K562 (cell line): ENCODE measurements around the gene ARMH1. TPM values are rescaled to one million over a fixed set of nuclear protein-coding genes. Genes with fewer than 3 reads are reported as not detected.

Experiments
- ARID4B ChIP-seq: sonication (generic); formaldehyde crosslinking; IDR thresholded peaks from 2 replicates; pipeline ENCODE4 v1.8.0; 2022; ENCODE audit warnings: mild to moderate bottlenecking, missing genetic modification reagents
- CBFB ChIP-seq: sonication (generic); formaldehyde crosslinking; IDR thresholded peaks from 2 replicates; pipeline ENCODE4 v1.4.0; 2020; ENCODE audit warnings: mild to moderate bottlenecking, missing genetic modification reagents
- EP400 ChIP-seq: fragments of 450-650 bp; IDR thresholded peaks from 2 replicates; pipeline ENCODE4 v1.6.1; 2017; ENCODE audit warnings: antibody characterized with exemption, mild to moderate bottlenecking, moderate library complexity
- EZH2 ChIP-seq: IDR thresholded peaks from 2 replicates; pipeline ENCODE4 v1.6.1; 2012; ENCODE audit warnings: low read depth, mild to moderate bottlenecking, inconsistent platforms, low read length, borderline replicate concordance
- GTF2E2 ChIP-seq: fragments of 200-800 bp; sonication (Bioruptor generic); IDR thresholded peaks from 2 replicates; pipeline ENCODE4 v1.6.1; 2016; ENCODE audit warnings: missing genetic modification characterization, missing compliant biosample characterization
- KLF1 ChIP-seq: fragments of 450-650 bp; IDR thresholded peaks from 2 replicates; pipeline ENCODE4 v1.6.1; 2016; ENCODE audit warnings: missing genetic modification characterization, missing compliant biosample characterization
- OTX1 ChIP-seq: fragments of 450-650 bp; formaldehyde crosslinking; IDR thresholded peaks from 2 replicates; pipeline ENCODE4 v1.4.0; 2022; ENCODE audit warnings: mild to moderate bottlenecking
- RB1 ChIP-seq: fragments of 450-650 bp; IDR thresholded peaks from 2 replicates; pipeline ENCODE4 v1.6.1; 2017; ENCODE audit warnings: low read depth, mild to moderate bottlenecking
- RBBP5 ChIP-seq: fragments of 200-600 bp; sonication (generic); IDR thresholded peaks from 2 replicates; pipeline ENCODE4 v1.6.1; 2012; ENCODE audit warnings: borderline replicate concordance, mild to moderate bottlenecking, low read length, control low read depth, inconsistent platforms; ENCODE audit not compliant: insufficient read depth, poor library complexity, severe bottlenecking
- RBFOX2 ChIP-seq: fragments of 200-400 bp; formaldehyde crosslinking; IDR thresholded peaks from 2 replicates; pipeline ENCODE4 v1.6.1; 2017; ENCODE audit warnings: low read depth, mild to moderate bottlenecking, low read length, moderate library complexity
- RFX5 ChIP-seq: IDR thresholded peaks from 2 replicates; pipeline ENCODE4 v1.6.1; 2011; ENCODE audit warnings: low read depth, mild to moderate bottlenecking, improper control_type of control experiment, low read length
- RUNX1 ChIP-seq: sonication (generic); IDR thresholded peaks from 2 replicates; pipeline ENCODE4 v1.6.1; 2016; ENCODE audit warnings: antibody characterized with exemption, low read depth
- SREBF2 ChIP-seq: sonication (generic); formaldehyde crosslinking; IDR thresholded peaks from 2 replicates; pipeline ENCODE4 v1.4.0; 2020; ENCODE audit warnings: mild to moderate bottlenecking, missing genetic modification reagents
- TCFL5 ChIP-seq: fragments of 250-450 bp; sonication (Bioruptor Pico); conservative IDR thresholded peaks from 2 replicates; pipeline ENCODE4 v1.6.1; 2021; ENCODE audit warnings: mild to moderate bottlenecking, moderate library complexity, matching md5 sums
- ZBTB1 ChIP-seq: sonication (generic); formaldehyde crosslinking; IDR thresholded peaks from 2 replicates; pipeline ENCODE4 v1.8.1; 2023; ENCODE audit warnings: missing genetic modification reagents, low read depth, mild to moderate bottlenecking, borderline replicate concordance
- ZFPM2 ChIP-seq: fragments of 250-450 bp; sonication (Bioruptor Pico); IDR thresholded peaks from 2 replicates; pipeline ENCODE4 v1.5.1; 2022; ENCODE audit warnings: mild to moderate bottlenecking
- ZNF184 ChIP-seq: sonication (generic); formaldehyde crosslinking; IDR thresholded peaks from 2 replicates; pipeline ENCODE4 v1.5.0; 2020; ENCODE audit warnings: missing genetic modification reagents
- ZNF354B ChIP-seq: fragments of 250-450 bp; sonication (Bioruptor Pico); IDR thresholded peaks from 2 replicates; pipeline ENCODE4 v1.4.0; 2020
- ZNF780A ChIP-seq: fragments of 250-450 bp; sonication (Bioruptor Pico); IDR thresholded peaks from 2 replicates; pipeline ENCODE4 v1.5.0; 2021; ENCODE audit warnings: mild to moderate bottlenecking
- ZNF79 ChIP-seq: fragments of 250-450 bp; sonication (Bioruptor Pico); IDR thresholded peaks from 2 replicates; pipeline ENCODE4 v1.4.0; 2020; ENCODE audit warnings: low read depth, mild to moderate bottlenecking, moderate library complexity
- polyA plus RNA-seq, 8 experiments: library from polyadenylated mRNA; depleted of rRNA in 4 of 8; stranded (reverse) in 5 of 8; unstranded in 3 of 8; fragments of >200 nt; fragmentation: Nextera tagmentation in 2 of 8; fragmentation: Illumina TruSeq in 1 of 8; extraction: Ambion mirVana in 2 of 8; extraction: Trizol in 1 of 8; gene quantifications; 2 replicates each; pipeline versions ENCODE4 v1.2.1 to v1.2.3, GENCODE V29; 2011 to 2014; ENCODE audit warnings: inconsistent platforms in 1 of 8, missing spikeins in 1 of 8
- total RNA-seq, 7 experiments: library from RNA; depleted of rRNA in 6 of 7; stranded (reverse); fragments of >200 nt in 6 of 7; fragmentation: Illumina TruSeq in 2 of 7; extraction: Trizol in 2 of 7; gene quantifications; 2 replicates each; pipeline versions ENCODE4 v1.2.1 to v1.2.3, GENCODE V29; 2011 to 2021; ENCODE audit warnings: low replicate concordance in 1 of 7
- TF ChIP-seq, protein P1 (sequence below): sonication (generic); formaldehyde crosslinking; IDR thresholded peaks from 2 replicates; pipeline ENCODE4 v1.8.0; 2022; ENCODE audit warnings: mild to moderate bottlenecking, missing genetic modification reagents
- TF ChIP-seq, protein P2 (sequence below), 2 experiments: IDR thresholded peaks in 1 of 2; conservative IDR thresholded peaks in 1 of 2; 2 replicates each; pipeline ENCODE4 v1.6.1; 2016; ENCODE audit warnings: low read depth in 2 of 2, mild to moderate bottlenecking in 1 of 2, missing compliant biosample characterization in 1 of 2, missing genetic modification characterization in 1 of 2, moderate library complexity in 1 of 2

Gene ARMH1
- total and polyA plus RNA-seq, 9 of the 15 experiments (the other 6 are each of a cell fraction or from before 2014, with no cell fraction given): 0.41 TPM; not detected in 8

GRCh38 chr1:44673675-44674112, 820 bp upstream of the ARMH1 start (continued):
- TF ChIP-seq, protein P1, sequence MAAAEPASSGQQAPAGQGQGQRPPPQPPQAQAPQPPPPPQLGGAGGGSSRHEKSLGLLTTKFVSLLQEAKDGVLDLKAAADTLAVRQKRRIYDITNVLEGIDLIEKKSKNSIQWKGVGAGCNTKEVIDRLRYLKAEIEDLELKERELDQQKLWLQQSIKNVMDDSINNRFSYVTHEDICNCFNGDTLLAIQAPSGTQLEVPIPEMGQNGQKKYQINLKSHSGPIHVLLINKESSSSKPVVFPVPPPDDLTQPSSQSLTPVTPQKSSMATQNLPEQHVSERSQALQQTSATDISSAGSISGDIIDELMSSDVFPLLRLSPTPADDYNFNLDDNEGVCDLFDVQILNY (CRISPR knock-in tag): no peak
- TF ChIP-seq SREBF2 (CRISPR knock-in tag) (no peak), GTF2E2 (tag) (no peak), TCFL5 (CRISPR knock-in tag) (no peak), OTX1 (CRISPR knock-in tag) (no peak; the same call in 1 of the 2 replicates), ZNF354B (CRISPR knock-in tag) (no peak), ZNF780A (CRISPR knock-in tag) (no peak), RB1 (no peak), ZBTB1 (CRISPR knock-in tag) (no peak), RBFOX2 (no peak), KLF1 (tag) (no peak), RFX5 (no peak), CBFB (no peak), RBBP5 (no peak), ARID4B (CRISPR knock-in tag) (peak; percentile 85), ZFPM2 (CRISPR knock-in tag) (no peak), EZH2 (no peak), EP400 (no peak), ZNF79 (no peak), RUNX1 (no peak), ZNF184 (CRISPR knock-in tag) (no peak)
- TF ChIP-seq, protein P2, sequence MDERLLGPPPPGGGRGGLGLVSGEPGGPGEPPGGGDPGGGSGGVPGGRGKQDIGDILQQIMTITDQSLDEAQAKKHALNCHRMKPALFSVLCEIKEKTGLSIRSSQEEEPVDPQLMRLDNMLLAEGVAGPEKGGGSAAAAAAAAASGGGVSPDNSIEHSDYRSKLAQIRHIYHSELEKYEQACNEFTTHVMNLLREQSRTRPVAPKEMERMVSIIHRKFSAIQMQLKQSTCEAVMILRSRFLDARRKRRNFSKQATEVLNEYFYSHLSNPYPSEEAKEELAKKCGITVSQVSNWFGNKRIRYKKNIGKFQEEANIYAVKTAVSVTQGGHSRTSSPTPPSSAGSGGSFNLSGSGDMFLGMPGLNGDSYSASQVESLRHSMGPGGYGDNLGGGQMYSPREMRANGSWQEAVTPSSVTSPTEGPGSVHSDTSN (CRISPR knock-in tag; IDR thresholded peaks at IDR 0.05; ENCODE audit: low read depth): no peak
- TF ChIP-seq, protein P2 (tag; conservative IDR thresholded peaks at IDR 0.05; ENCODE audit: low read depth): no peak
